HEK293T (cell line): ENCODE data around the gene SRF.

Experiments used
- CTCF ChIA-PET: fragments of 350-600 bp; formaldehyde crosslinking; extraction: SDS; loops from one replicate; lab custom pipeline; 2021; ENCODE audit warnings: antibody characterized with exemption, inconsistent platforms; lab: Yijun Ruan, JAX
- POLR2A ChIA-PET: fragments of 350-600 bp; formaldehyde crosslinking; extraction: SDS; loops from one replicate; lab custom pipeline; 2020; ENCODE audit warnings: antibody characterized with exemption, inconsistent platforms; lab: Yijun Ruan, JAX
- DNase-seq: peaks from one replicate; pipeline ENCODE4 v3.0.0; 2012; ENCODE audit warnings: mixed read lengths; ENCODE audit errors: extremely low spot score
- ARNT ChIP-seq: fragments of 450-650 bp; IDR thresholded peaks from 2 replicates; pipeline ENCODE4 v1.6.1; 2017; ENCODE audit warnings: mild to moderate bottlenecking
- BHLHE40 ChIP-seq: fragments of 450-650 bp; IDR thresholded peaks from 2 replicates; pipeline ENCODE4 v1.6.1; 2016; ENCODE audit warnings: mild to moderate bottlenecking, moderate library complexity, borderline replicate concordance
- CTBP1 ChIP-seq: fragments of 450-650 bp; IDR thresholded peaks from 2 replicates; pipeline ENCODE4 v1.6.1; 2016; ENCODE audit warnings: borderline replicate concordance
- ELF4 ChIP-seq: fragments of 450-650 bp; IDR thresholded peaks from 2 replicates; pipeline ENCODE4 v1.6.1; 2017; ENCODE audit warnings: antibody characterized with exemption
- FOXA1 ChIP-seq: fragments of 450-650 bp; IDR thresholded peaks from 2 replicates; pipeline ENCODE4 v1.6.1; 2016; ENCODE audit warnings: mild to moderate bottlenecking
- FOXK2 ChIP-seq: fragments of 450-650 bp; IDR thresholded peaks from 2 replicates; pipeline ENCODE4 v1.6.1; 2016; ENCODE audit warnings: mild to moderate bottlenecking
- FOXM1 ChIP-seq: fragments of 450-650 bp; IDR thresholded peaks from 2 replicates; pipeline ENCODE4 v1.6.1; 2017; ENCODE audit warnings: mild to moderate bottlenecking, borderline replicate concordance
- HDGF ChIP-seq: fragments of 450-650 bp; IDR thresholded peaks from 2 replicates; pipeline ENCODE4 v1.6.1; 2017; ENCODE audit warnings: antibody characterized with exemption, borderline replicate concordance
- L3MBTL2 ChIP-seq: fragments of 450-650 bp; conservative IDR thresholded peaks from 2 replicates; pipeline ENCODE4 v1.6.1; 2016; ENCODE audit warnings: mild to moderate bottlenecking
- LEF1 ChIP-seq: fragments of 450-650 bp; IDR thresholded peaks from 2 replicates; pipeline ENCODE4 v1.6.1; 2017; ENCODE audit warnings: mild to moderate bottlenecking, borderline replicate concordance
- NFRKB ChIP-seq: fragments of 450-650 bp; IDR thresholded peaks from 2 replicates; pipeline ENCODE4 v1.6.1; 2016; ENCODE audit warnings: mild to moderate bottlenecking, moderate library complexity
- PKNOX1 ChIP-seq: fragments of 450-650 bp; IDR thresholded peaks from 2 replicates; pipeline ENCODE4 v1.6.1; 2016
- SP1 ChIP-seq: fragments of 450-650 bp; IDR thresholded peaks from 2 replicates; pipeline ENCODE4 v1.6.1; 2017
- SUZ12 ChIP-seq: fragments of 450-650 bp; IDR thresholded peaks from 2 replicates; pipeline ENCODE4 v1.6.1; 2016; ENCODE audit warnings: mild to moderate bottlenecking
- TARDBP ChIP-seq: fragments of 450-650 bp; IDR thresholded peaks from 2 replicates; pipeline ENCODE4 v1.6.1; 2016
- ZNF384 ChIP-seq: fragments of 450-650 bp; IDR thresholded peaks from 2 replicates; pipeline ENCODE4 v1.6.1; 2016

Gene SRF

DNA sequence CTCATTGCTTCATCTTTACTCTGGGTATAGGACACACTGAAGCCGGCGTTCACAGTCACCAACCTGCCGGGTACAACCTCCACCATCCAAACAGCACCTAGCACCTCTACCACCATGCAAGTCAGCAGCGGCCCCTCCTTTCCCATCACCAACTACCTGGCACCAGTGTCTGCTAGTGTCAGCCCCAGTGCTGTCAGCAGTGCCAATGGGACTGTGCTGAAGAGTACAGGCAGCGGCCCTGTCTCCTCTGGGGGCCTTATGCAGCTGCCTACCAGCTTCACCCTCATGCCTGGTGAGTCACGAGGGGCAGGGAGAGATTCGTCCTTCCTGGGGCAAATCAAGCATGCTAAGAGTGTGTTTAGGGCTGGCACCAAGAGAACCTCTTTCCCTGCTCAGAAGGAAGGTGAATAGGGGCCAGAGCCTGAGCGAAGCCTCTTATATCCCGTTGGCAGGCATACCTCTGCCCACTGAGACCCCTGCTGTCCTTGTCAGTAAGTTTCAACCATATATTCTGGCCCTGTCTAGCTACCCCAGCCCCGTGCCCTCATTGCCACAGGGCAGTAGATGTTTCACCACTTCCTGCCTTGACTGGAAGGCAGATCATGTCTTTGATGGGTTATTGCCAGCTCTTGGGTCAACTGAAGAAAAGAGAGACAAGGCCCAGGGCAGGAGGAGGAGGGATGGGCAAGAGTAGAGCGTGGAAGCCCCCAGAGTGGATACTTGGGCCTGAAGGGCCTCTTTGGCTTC, 4.8 kb downstream of the SRF start:
- POLR2A ChIA-PET = no interaction called here
- TF ChIP-seq CTBP1 = no peak
- no peak for TF ChIP-seq FOXK2
- TF ChIP-seq L3MBTL2 = no peak
- TF ChIP-seq TARDBP = no peak
- TF ChIP-seq ZNF384 = no peak
- TF ChIP-seq NFRKB = no peak
- DNase-seq = no peak
- CTCF ChIA-PET = no interaction called here

DNA sequence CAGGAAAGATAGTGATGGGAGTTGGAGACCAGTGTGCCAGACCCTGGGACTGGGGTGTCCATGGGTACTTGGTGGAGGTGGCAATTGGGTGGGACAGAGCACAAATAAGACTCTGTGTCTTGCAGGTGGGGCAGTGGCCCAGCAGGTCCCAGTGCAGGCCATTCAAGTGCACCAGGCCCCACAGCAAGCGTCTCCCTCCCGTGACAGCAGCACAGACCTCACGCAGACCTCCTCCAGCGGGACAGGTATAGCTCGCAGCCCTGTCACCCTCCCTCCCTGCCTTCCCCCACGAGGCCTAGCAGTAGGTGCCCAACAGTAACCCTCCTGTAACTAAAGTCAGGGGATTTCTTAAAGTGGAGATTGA, 5.3 kb downstream of the SRF start:
- no peak for DNase-seq
- CTCF ChIA-PET = no interaction called here
- POLR2A ChIA-PET = no interaction called here
- TF ChIP-seq FOXK2 = no peak
- TF ChIP-seq FOXM1 = no peak
- no peak for TF ChIP-seq ARNT
- TF ChIP-seq SP1 = no peak
- TF ChIP-seq L3MBTL2 = no peak
- TF ChIP-seq PKNOX1 = no peak
- no peak for TF ChIP-seq ELF4
- TF ChIP-seq HDGF = no peak
- no peak for TF ChIP-seq FOXA1
- TF ChIP-seq LEF1 = no peak
- TF ChIP-seq BHLHE40 = no peak
- TF ChIP-seq TARDBP = no peak
- TF ChIP-seq CTBP1 = no peak

DNA sequence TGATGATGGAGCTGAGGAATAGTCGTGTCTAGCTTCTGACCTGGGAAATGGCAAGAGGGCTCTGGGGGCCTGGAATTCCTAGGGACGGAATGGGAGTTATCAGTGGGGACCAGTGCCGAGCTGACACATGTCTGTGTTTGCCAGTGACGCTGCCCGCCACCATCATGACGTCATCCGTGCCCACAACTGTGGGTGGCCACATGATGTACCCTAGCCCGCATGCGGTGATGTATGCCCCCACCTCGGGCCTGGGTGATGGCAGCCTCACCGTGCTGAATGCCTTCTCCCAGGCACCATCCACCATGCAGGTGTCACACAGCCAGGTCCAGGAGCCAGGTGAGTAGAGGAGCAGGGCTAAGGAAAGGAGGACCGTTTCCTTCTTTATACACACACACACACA, 7.1 kb downstream of the SRF start:
- TF ChIP-seq ZNF384 (no peak), FOXA1 (no peak), ELF4 (no peak), SUZ12 (no peak), FOXK2 (no peak), HDGF (no peak), LEF1 (no peak), L3MBTL2 (no peak), FOXM1 (no peak), CTBP1 (no peak), SP1 (no peak), NFRKB (no peak)
- ChIA-PET CTCF (interaction anchor here (0.6 kb wide), 1 partner anchor 631 kb away, joined by 3 read pairs; no protein-coding TSS in a partner anchor), POLR2A (no interaction called here)
- DNase-seq = no peak

DNA sequence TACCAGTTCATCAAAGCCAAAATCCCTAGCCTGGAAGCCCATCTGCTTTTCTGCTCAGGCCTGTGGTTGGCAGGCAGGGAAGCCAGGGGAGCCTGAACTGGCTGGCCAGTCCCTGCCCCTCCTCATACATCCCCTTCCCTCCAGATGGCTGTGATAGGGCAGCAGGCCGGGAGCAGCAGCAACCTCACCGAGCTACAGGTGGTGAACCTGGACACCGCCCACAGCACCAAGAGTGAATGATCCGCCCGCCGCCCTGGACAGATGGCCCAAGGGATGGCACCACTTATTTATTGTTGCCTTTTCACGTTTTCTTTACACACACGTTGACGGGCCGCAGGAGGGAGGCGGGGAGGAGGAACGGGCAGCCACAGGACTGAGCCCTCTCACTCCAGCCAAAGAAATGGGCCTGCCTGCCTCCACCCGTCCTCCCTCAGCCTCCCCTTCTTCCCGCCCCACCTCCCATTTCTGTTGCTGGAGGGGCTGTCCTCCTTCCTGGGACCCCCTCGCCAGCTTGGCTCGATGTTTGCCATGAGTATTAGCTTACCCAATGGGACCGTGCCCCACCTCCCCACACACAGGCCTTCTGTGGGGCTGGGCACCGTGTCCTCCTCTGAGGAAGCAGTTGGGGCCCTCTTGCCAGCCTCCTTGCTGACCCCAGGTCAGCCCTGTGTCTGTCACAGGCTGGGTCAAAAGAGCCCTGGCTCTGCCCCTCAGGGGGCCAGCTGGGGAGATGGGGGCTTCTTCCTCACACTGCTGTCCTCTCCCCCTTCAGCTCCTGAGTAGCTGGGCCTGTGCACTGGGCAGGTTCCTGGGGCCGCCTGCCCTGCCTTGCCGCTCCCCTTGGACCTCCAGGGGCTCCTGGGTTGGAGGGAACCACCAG, 8.1 kb downstream of the SRF start:
- DNase-seq = no peak
- CTCF ChIA-PET = no interaction called here
- TF ChIP-seq PKNOX1 (no peak), L3MBTL2 (no peak), ZNF384 (no peak), ARNT (no peak), NFRKB (no peak), ELF4 (no peak)
- POLR2A ChIA-PET = no interaction called here

GRCh38 chr6:43180058-43180457, 9.0 kb downstream of the SRF start:
- POLR2A ChIA-PET = interaction anchor here (0.5 kb wide), 1 partner anchor 155 kb away, joined by 3 read pairs; no protein-coding TSS in a partner anchor
- no peak for DNase-seq
- TF ChIP-seq HDGF (no peak), ELF4 (no peak), BHLHE40 (no peak), SUZ12 (no peak), NFRKB (no peak), ZNF384 (no peak), ARNT (no peak), LEF1 (no peak), L3MBTL2 (no peak), CTBP1 (no peak)
- CTCF ChIA-PET = interaction anchor here (1.1 kb wide), 1 partner anchor 50 kb away, joined by 3 read pairs; no protein-coding TSS in a partner anchor

- POLR2A ChIA-PET = interaction anchor here (0.9 to 1.3 kb wide), 2 partner anchors 121 to 327 kb away, joined by 3 to 5 read pairs; partner anchors contain the start of genes KLC4 and MRPL2
- TF ChIP-seq FOXK2 (no peak), FOXA1 (no peak), SUZ12 (no peak), BHLHE40 (no peak)
- DNase-seq = no peak
- CTCF ChIA-PET = interaction anchor here (1.1 kb wide), 1 partner anchor 49 kb away, joined by 3 read pairs; no protein-coding TSS in a partner anchor
Measured at GRCh38 chr6:43180985-43181384, 9.9 kb downstream of the SRF start.
